Subcutaneous abdominal adipose tissue (tissue), 5 donors: ENCODE data around the gene TEX264.

Experiments used
- H3K27ac ChIP-seq: one replicate; pipeline ENCODE4 v1.7.0; 2013; ENCODE audit warnings: low read depth, mild to moderate bottlenecking, inconsistent platforms, low read length, moderate library complexity
- H3K27me3 ChIP-seq, 5 donors: one replicate each; pipeline ENCODE4 v1.7.0; 2013; ENCODE audit warnings: low read length in 5 of 5, inconsistent platforms in 1 of 5; ENCODE audit not compliant: control insufficient read depth in 5 of 5, insufficient read depth in 4 of 5
- H3K36me3 ChIP-seq, 5 donors: one replicate each; pipeline ENCODE4 v1.7.0; 2013; ENCODE audit warnings: low read length in 5 of 5; ENCODE audit not compliant: control insufficient read depth in 5 of 5, insufficient read depth in 5 of 5
- H3K4me1 ChIP-seq, 5 donors: one replicate each; pipeline ENCODE4 v1.7.0; 2013; ENCODE audit warnings: low read length in 5 of 5, mild to moderate bottlenecking in 3 of 5, moderate library complexity in 1 of 5; ENCODE audit not compliant: control insufficient read depth in 5 of 5, insufficient read depth in 5 of 5
- H3K4me3 ChIP-seq, 5 donors: one replicate each; pipeline ENCODE4 v1.7.0; 2013; ENCODE audit warnings: low read length in 5 of 5, low read depth in 1 of 5
- H3K9ac ChIP-seq, 5 donors: one replicate each; pipeline ENCODE4 v1.7.0; 2013; ENCODE audit warnings: low read length in 5 of 5, mild to moderate bottlenecking in 4 of 5, moderate library complexity in 3 of 5
- H3K9me3 ChIP-seq, 5 donors: one replicate each; pipeline ENCODE4 v1.7.0; 2013; ENCODE audit warnings: low read length in 5 of 5; ENCODE audit not compliant: control insufficient read depth in 5 of 5
- donor health status: healthy.
- donor health status: healthy.
- donor health status: healthy.
- donor health status: healthy.
- donor health status: healthy.

TEX264 gene

DNA sequence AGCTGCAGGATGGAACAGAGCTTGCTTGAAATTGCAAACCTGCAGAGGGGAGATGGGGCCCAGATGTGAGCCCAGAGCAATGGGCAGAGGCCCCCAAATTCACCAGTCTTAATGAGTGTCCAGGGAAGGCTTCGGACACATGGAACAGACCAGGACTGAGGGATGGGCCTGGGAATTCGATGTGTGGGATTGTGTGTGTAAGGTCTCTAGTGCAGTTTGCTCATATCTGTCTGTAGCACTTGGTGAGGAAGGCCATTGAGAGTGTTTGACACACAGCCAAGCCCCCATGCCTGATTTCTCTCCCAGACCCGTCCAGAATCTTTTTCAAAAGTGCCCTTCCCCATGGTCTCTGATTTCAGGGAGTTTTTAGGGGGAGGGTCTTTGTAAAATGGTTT is 17.2 kb downstream of the TEX264 start:
- no peaks in the 10 kb centered on the region for H3K27me3 ChIP-seq
- H3K9ac ChIP-seq: no peak overlapping the region
- H3K36me3 ChIP-seq: peaks cover 0 to 77% (median 61%) of the 10 kb centered on the region in 5 donors
- H3K4me3 ChIP-seq: no peak overlapping the region
- no peak overlapping the region for H3K27ac ChIP-seq
- peaks cover 8 to 71% (median 25%) of the 10 kb centered on the region in 5 donors for H3K4me1 ChIP-seq
- H3K9me3 ChIP-seq: no peaks in the 10 kb centered on the region

DNA sequence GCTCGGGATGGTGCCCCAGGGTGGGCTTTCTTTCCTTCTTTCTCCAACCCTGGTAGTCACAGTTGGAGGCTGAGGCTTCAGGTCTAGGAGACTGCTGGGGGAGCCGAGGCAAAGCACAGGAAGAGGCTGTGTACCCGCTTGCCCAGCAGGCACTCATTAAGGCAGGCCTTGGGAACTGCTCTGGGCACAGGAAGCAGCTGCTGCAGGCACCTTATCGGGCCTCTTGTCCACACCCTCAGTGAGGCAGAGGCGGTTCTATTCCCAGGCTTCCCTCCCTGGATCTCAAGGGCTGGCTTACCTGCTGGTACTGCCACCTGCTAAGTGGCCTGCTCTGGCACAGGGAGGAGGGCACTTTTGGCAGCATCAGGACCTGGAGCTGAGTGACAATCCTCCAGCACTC is 20.0 kb downstream of the TEX264 start:
- peaks cover 0 to 74% (median 62%) of the 10 kb centered on the region in 5 donors for H3K36me3 ChIP-seq
- no peak overlapping the region for H3K4me3 ChIP-seq
- H3K27ac ChIP-seq: no peak overlapping the region
- H3K9ac ChIP-seq: no peak overlapping the region
- H3K4me1 ChIP-seq: peaks cover 6 to 44% (median 17%) of the 10 kb centered on the region in 5 donors
- no peaks in the 10 kb centered on the region for H3K9me3 ChIP-seq
- no peaks in the 10 kb centered on the region for H3K27me3 ChIP-seq

DNA sequence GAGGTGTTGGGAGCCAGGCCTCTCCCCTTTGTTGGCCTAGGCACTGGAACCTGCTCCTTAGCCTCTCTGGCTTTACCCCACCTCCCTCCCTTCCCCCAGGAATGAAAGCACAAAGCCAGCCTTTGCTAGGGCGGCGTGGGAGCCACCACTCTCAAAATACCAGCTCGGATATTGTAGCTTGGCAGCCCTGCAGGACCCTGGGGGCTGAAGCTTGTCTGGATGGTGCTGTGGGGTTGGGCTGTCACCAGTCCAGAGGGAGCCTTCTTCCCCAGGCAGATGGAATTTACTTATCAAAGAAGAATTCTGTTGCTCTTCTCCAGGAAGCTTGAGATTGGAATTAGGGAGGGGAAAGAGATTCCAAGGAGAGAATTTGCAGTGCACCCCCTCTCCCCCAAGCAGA is 20.9 kb downstream of the TEX264 start:
- H3K27me3 ChIP-seq: no peaks in the 10 kb centered on the region
- H3K9ac ChIP-seq: no peak overlapping the region
- peaks cover 5 to 35% (median 13%) of the 10 kb centered on the region in 5 donors for H3K4me1 ChIP-seq
- H3K9me3 ChIP-seq: no peaks in the 10 kb centered on the region
- H3K4me3 ChIP-seq: no peak overlapping the region
- H3K27ac ChIP-seq: no peak overlapping the region
- H3K36me3 ChIP-seq: peaks cover 0 to 81% (median 66%) of the 10 kb centered on the region in 5 donors

- Histone ChIP-seq H3K4me1 (peaks cover 0 to 25% (median 4%) of the 10 kb centered on the region in 5 donors), H3K9me3 (no peaks in the 10 kb centered on the region), H3K4me3 (no peak overlapping the region), H3K27ac (no peak overlapping the region), H3K36me3 (peaks cover 0 to 81% (median 72%) of the 10 kb centered on the region in 5 donors), H3K27me3 (no peaks in the 10 kb centered on the region), H3K9ac (no peak overlapping the region)
Measured at GRCh38 chr3:51692980-51693395, 21.9 kb downstream of the TEX264 start.

DNA sequence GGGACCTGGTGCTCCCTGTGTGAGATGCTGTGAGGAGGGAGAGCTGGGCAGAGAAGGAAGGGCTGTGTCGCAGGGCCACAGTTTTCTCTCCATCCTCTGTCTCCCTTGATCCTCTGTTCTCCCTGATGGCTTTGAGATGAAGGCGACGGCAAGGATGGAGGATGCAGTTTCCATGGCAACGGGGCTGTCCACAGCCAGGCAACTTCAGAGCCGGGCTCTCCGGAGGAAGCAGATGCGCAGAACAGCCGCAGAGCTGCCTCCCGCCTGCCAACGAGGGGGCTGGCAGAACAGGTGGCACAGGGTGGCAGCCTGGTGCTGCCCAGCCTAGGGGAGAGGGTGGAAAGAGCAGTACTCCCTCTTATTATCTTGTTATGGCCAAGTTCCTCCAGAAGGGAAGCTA is 25.9 kb downstream of the TEX264 start:
- H3K27ac ChIP-seq: no peak overlapping the region

DNA sequence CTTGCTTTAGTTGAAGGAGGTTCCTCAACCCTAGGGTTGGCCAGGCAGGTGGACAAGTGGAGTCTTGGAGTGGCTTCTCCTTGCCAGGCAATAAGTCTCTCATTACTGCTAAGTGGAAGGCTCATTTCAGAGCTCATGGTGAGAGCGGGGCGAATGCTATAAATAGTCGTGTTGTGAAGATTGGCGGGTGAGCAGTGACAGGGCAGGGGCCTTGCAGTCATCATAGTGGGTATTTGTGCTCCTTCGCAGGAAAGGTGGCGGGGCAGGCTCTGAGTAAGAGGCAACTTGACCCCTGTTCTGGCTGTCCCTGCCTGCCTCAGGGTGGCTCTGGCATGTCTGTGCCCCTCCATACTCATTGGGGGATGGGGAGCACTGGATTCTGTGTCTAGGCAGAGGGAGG is 27.2 kb downstream of the TEX264 start:
- H3K27ac ChIP-seq: no peak overlapping the region
- no peak overlapping the region for H3K4me3 ChIP-seq
- peak overlapping the region in 1 of 5 donors; percentile 32 for H3K9ac ChIP-seq
- H3K27me3 ChIP-seq: no peaks in the 10 kb centered on the region
- H3K4me1 ChIP-seq: no peaks in the 10 kb centered on the region
- H3K9me3 ChIP-seq: no peaks in the 10 kb centered on the region
- peaks cover 0 to 89% (median 80%) of the 10 kb centered on the region in 5 donors for H3K36me3 ChIP-seq

More for the DNA sequence above, 25.9 kb downstream of the TEX264 start:
- Histone ChIP-seq H3K27me3 (no peaks in the 10 kb centered on the region), H3K36me3 (peaks cover 0 to 89% (median 81%) of the 10 kb centered on the region in 5 donors), H3K9ac (no peak overlapping the region), H3K4me3 (no peak overlapping the region), H3K9me3 (no peaks in the 10 kb centered on the region), H3K4me1 (no peaks in the 10 kb centered on the region)

DNA sequence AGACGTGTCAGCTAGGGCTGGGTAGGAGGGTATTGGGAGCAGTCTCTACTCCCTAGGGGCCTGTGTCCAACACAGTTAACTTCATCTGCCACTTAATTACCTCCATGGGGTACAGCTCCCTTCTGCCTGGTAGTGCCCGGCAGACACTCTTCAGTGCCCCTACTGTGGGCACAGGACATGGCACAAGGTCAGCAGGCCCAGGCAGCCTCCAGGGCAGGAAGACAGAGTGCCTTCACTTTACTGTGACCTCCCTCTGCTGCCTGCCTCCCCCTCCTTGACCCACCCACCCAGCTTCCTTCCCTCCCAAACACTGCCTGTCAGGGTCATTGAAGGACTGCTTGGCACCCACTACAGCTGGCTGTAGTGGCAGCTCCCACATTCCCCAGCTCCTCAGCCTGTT is 29.4 kb downstream of the TEX264 start:
- Histone ChIP-seq H3K4me1 (no peaks in the 10 kb centered on the region), H3K9ac (no peak overlapping the region), H3K4me3 (no peak overlapping the region), H3K36me3 (peaks cover 0 to 99% (median 91%) of the 10 kb centered on the region in 5 donors), H3K27me3 (no peaks in the 10 kb centered on the region), H3K27ac (no peak overlapping the region), H3K9me3 (no peaks in the 10 kb centered on the region)

- Histone ChIP-seq H3K9me3 (no peaks in the 10 kb centered on the region), H3K27ac (no peak overlapping the region), H3K4me1 (peaks cover 0 to 3% (median 2%) of the 10 kb centered on the region in 5 donors), H3K4me3 (no peak overlapping the region), H3K9ac (no peak overlapping the region), H3K36me3 (peaks cover 0 to 87% (median 79%) of the 10 kb centered on the region in 5 donors), H3K27me3 (no peaks in the 10 kb centered on the region)
Measured at GRCh38 chr3:51702156-51702555, 31.1 kb downstream of the TEX264 start.

DNA sequence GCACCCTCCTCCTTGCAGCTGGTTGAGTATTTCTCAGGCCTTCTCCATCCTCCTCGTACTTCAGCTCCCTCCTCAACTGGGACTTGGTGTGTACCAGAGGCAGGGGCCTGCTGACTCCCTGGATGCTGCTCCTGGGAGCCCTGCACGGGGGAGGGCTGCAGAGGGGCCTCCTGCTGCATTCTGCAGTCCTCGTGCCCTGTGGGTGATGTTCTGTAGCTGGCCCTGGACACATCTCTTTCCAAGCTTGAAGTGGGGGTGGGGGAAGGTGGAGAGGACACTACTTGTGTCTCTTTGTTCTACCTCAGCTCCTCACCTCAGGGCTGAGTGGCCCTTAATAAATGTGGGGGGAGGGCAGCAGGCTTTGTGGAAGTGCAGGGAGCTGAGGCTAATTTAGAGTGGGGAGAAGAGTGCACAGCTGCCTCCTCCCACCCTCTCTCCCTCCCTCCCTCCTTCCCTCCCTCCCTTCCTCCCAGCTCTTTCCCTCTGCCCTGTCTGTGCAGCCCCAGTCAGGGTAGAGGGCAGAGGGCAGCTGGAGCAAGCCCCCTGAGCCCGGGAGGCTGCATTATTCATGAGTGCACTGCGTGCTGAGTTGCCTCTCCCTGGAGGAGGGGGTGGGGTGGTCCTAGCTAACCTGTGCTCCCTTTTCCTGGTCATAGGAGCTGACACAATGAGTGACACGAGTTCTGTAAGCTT is 32.2 kb downstream of the TEX264 start:
- H3K9ac ChIP-seq: no peak overlapping the region
- no peak overlapping the region for H3K4me3 ChIP-seq
- H3K9me3 ChIP-seq: no peaks in the 10 kb centered on the region
- no peak overlapping the region for H3K27ac ChIP-seq
- H3K36me3 ChIP-seq: peaks cover 0 to 76% (median 69%) of the 10 kb centered on the region in 5 donors
- peaks cover 0 to 5% (median 5%) of the 10 kb centered on the region in 5 donors for H3K4me1 ChIP-seq
- H3K27me3 ChIP-seq: no peaks in the 10 kb centered on the region

GRCh38 chr3:51703761-51704510 is 32.9 kb downstream of the TEX264 start:
- no peaks in the 10 kb centered on the region for H3K27me3 ChIP-seq
- H3K9me3 ChIP-seq: no peaks in the 10 kb centered on the region
- no peak overlapping the region for H3K27ac ChIP-seq
- H3K4me3 ChIP-seq: no peak overlapping the region
- H3K36me3 ChIP-seq: peaks cover 0 to 69% (median 61%) of the 10 kb centered on the region in 5 donors
- peaks cover 0 to 5% (median 5%) of the 10 kb centered on the region in 5 donors for H3K4me1 ChIP-seq
- H3K9ac ChIP-seq: no peak overlapping the region
